ENCODE measurements around the gene KRT35.
"Not testable (repeated sequence)": the region's sequence is repeated elsewhere in the genome, so short reads cannot be mapped to it uniquely, and the experiment has no call there.

Gene KRT35

GRCh38 chr17:41451154-41451728, 29.7 kb downstream of the KRT35 start:
- DNase-seq: no peak

DNA sequence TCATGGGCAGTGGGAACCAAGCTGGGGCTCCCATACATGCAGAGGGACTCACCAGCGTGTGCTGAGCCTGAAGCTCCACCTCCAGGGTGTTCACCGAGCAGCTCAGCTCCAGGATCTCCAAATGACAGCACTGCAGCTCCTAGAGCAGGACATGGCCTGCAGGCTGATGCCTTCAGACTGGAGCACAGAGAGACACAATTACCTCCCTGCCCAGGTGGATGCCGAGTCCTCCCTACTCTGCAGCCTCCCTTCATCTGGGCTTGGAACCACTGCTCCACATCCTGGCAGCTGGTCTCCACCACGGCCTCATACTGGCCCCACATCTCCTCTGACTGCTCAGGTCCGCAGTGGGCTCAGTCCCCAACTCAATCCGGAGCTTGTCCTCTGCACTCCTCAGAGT, 31.9 kb downstream of the KRT35 start:
- no peak for DNase-seq

GRCh38 chr17:41448506-41448905, 32.4 kb downstream of the KRT35 start:
- no peak for DNase-seq

DNA sequence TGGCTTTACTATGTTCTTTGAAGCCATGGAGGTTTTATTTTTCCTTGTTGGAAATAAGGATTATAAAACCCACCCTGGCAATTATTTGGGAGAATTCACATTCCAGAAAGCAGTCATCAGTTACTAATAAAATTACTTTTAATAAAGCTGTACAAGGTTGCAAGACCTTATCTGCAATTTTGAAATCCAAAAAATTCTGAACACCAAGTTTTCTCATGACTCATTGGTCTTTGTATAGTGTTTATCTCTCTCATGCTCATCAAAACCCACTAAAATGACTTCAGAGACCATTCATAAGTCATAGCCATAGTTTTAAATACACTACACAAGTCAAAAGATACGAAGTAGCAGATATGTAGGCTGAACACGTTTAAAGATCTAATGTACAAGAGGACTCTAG, 34.1 kb downstream of the KRT35 start:
- no peak for DNase-seq

DNA sequence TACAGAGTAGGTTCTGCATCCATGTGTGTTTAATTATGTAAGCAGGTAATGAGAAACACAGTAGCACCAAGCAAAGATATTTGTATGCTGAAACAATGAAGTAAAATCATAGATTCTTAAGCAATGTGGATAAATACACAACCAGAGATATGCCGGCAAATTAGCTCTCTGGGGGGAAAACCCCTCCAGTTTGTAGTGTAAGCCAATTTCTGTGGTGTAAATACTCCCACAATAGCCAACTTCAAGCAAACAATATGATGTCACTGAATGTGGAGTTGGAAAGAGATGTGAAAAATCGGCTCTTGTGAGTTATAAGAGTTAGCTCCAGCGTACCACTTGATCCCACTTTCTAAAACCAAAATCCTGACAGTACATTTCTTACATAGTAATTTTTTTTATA, 36.3 kb downstream of the KRT35 start:
- DNase-seq: no peak

DNA sequence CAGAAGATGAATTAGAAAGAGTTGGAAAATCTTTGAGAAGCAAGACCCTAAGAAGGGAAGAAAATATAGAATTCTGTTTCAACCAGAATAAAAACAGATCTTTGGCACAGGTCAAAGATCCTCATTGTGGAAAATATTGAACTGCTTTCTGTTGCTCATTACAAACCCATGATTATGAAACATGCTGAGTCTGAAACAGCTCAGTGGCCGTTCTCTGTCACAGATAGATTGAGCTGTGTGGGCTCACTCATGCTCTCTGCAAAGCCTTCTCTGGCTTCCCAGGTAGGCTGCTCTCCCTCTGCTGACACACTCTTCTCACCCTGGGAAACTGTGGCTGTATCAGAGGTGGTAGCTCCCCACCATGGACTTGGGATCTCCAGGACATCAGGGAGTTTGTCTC, 36.8 kb downstream of the KRT35 start:
- no peak for DNase-seq

- DNase-seq: no peak
Measured at GRCh38 chr17:41442739-41443138, 38.2 kb downstream of the KRT35 start.

- DNase-seq: no peak
Measured at GRCh38 chr17:41440531-41441033, 40.4 kb downstream of the KRT35 start, which contains the start of gene KRT38. TSS of gene KRT38 (minus strand) at chr17:41440983. CDS start at chr17:41440921, 62 bp downstream.

DNA sequence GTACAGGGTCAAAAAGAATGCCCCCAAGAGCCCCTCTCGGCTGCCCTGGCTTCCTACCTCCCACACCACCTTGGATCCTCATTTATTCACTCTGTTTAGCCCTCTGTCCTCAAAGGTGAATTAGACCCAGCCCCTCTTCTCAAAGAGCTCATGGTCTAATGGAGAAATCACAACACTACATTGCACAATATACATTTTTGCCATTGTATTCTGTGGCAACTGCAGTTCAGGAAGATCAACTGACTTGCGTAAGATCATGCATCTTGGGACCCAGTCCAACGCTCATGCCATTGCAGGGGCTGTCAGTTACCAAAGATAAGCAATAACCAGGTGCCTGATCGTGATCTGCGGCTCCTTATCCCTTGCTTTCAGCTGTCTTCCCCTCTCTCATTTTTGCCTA, 41.6 kb downstream of the KRT35 start:
- DNase-seq: no peak

DNA sequence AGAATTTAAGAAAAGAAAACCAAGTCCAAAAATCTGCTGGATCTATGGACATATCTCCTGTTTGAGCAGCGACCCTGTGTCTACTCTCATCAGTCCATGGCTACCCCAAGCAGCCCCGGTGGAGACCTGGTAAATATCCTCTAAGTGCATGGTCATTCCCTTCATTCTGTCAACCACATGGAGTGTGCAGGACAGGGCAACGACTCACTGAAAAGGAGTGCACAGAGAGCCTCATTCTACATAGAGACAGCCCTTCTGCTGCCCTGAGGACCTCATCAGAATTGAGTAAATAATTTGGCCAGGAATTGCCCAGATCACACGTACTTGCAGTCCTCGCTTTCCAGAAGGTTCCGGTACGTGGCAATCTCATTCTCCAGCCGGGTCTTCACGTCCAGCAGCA, 43.2 kb downstream of the KRT35 start:
- DNase-seq: no peak

- DNase-seq: no peak
Measured at GRCh38 chr17:41437254-41437653, 43.7 kb downstream of the KRT35 start.

DNA sequence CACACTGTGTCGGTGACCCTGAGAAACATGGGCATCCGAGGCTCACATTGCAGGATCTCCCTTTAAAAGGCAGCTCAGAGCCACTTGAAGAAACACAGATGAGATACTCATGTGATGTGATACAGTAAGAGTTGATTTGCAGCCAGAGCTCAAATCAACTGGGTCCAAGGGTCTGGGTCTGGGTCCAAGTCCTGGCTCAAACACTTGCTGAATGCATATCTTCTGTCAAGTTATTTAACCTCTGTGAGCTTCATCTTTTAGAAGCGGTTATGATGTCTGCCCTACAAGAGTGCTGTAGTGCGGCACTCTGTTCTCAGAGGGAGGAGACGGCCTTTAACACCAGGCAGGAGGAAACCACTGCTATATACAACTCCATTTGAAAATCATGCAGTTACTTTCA, 46.5 kb downstream of the KRT35 start:
- no peak for DNase-seq

- DNase-seq: no peak
Measured at GRCh38 chr17:41434005-41434404, 46.9 kb downstream of the KRT35 start.

- no peak for DNase-seq
Measured at GRCh38 chr17:41433586-41433985, 47.4 kb downstream of the KRT35 start.

DNA sequence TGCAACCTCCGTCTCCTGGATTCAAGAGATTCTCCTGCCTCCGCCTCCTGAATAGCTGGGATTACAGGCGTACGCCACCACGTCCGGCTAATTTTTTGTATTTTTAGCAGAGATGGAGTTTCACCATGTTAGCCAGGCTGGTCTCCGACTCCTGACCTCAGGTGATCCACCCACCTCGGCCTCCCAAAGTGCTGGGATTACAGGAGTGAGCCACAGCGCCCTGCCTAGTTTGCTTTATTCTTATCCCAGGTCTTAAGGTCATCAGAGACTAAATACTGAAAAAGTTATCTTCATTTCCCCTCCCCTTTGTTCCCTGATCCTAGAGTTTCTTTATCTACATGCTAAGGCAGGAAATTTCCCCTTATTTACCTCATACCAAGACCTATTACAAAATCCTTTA, 50.6 kb downstream of the KRT35 start:
- not testable (repeated sequence) for DNase-seq

- no peak for DNase-seq
Measured at GRCh38 chr17:41429667-41430066, 51.3 kb downstream of the KRT35 start.

GRCh38 chr17:41428591-41429291, 52.2 kb downstream of the KRT35 start:
- no peak for DNase-seq

Data from stimulated activated CD4-positive, alpha-beta T cell treated with anti-CD3 and anti-CD28 coated beads, Interleukin-2, amount 100 ng/mL, for 48 hours (primary cell).